Neural crest cell (in vitro differentiated cells): ENCODE results near the gene GLRA2. TPM values are rescaled to one million over a fixed set of nuclear protein-coding genes. Genes with fewer than 3 reads are reported as not detected.

ENCODE experiments used
- DNase-seq: peaks from one replicate; pipeline ENCODE4 v3.0.0; 2021; ENCODE audit warnings: low read depth, mixed read lengths, low spot score
- H3K27ac Mint-ChIP-seq: one replicate; pipeline ENCODE4 v1.8.0; 2021; ENCODE audit warnings: mild to moderate bottlenecking, mixed read lengths; ENCODE audit not compliant: unreplicated experiment
- H3K27me3 Mint-ChIP-seq: 2 replicates; pipeline ENCODE4 v1.8.0; 2021; ENCODE audit warnings: low read depth, mild to moderate bottlenecking, mixed read lengths
- H3K36me3 Mint-ChIP-seq: 2 replicates; pipeline ENCODE4 v1.8.0; 2021; ENCODE audit warnings: low read depth, mild to moderate bottlenecking, mixed read lengths
- H3K4me1 Mint-ChIP-seq: 2 replicates; pipeline ENCODE4 v1.8.0; 2021; ENCODE audit warnings: mixed read lengths
- H3K4me3 Mint-ChIP-seq: one replicate; pipeline ENCODE4 v1.8.0; 2021; ENCODE audit warnings: mild to moderate bottlenecking, mixed read lengths
- H3K9me3 Mint-ChIP-seq: 2 replicates; pipeline ENCODE4 v1.8.0; 2021; ENCODE audit warnings: mixed read lengths
- total RNA-seq: library from RNA; stranded (reverse); gene quantifications from 2 replicates; pipeline ENCODE4 v1.2.1, GENCODE V29; 2021
- TF ChIP-seq, protein P1 (sequence below): fragments of 200-600 bp; sonication (generic); conservative IDR thresholded peaks from 2 replicates; pipeline ENCODE4 v1.5.0; 2021; ENCODE audit warnings: antibody characterized with exemption, mild to moderate bottlenecking

GLRA2 gene
- total RNA-seq, 1 donor from 2014 or later: 1.3 TPM

DNA sequence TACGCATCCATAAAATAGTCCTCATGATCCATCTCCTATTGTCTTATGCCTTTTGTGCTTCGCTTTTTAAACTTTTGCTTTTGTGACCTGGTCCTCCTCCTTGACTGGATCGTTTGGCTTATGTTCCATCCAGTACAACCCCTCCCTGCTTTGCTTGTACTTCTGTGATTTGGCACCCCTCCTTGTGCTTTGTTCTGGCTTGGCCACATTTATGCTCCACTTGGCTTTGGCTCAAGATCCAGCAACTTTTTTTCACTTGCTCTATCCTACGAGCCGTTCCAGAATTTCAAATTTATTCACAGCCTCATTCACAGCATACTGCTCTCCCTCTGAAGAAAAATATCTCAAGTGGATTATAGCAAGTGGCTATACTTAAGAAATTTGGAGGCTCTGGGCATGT lies 28.0 kb upstream of the GLRA2 start:
- Mint-ChIP-seq H3K27me3 (no peaks in the 10 kb centered on the region), H3K4me1 (no peaks in the 10 kb centered on the region), H3K36me3 (no peaks in the 10 kb centered on the region), H3K4me3 (no peak overlapping the region), H3K27ac (no peak overlapping the region), H3K9me3 (peaks cover 6% of the 10 kb centered on the region)
- TF ChIP-seq, protein P1, sequence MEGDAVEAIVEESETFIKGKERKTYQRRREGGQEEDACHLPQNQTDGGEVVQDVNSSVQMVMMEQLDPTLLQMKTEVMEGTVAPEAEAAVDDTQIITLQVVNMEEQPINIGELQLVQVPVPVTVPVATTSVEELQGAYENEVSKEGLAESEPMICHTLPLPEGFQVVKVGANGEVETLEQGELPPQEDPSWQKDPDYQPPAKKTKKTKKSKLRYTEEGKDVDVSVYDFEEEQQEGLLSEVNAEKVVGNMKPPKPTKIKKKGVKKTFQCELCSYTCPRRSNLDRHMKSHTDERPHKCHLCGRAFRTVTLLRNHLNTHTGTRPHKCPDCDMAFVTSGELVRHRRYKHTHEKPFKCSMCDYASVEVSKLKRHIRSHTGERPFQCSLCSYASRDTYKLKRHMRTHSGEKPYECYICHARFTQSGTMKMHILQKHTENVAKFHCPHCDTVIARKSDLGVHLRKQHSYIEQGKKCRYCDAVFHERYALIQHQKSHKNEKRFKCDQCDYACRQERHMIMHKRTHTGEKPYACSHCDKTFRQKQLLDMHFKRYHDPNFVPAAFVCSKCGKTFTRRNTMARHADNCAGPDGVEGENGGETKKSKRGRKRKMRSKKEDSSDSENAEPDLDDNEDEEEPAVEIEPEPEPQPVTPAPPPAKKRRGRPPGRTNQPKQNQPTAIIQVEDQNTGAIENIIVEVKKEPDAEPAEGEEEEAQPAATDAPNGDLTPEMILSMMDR: no peak
- DNase-seq: no peak

DNA sequence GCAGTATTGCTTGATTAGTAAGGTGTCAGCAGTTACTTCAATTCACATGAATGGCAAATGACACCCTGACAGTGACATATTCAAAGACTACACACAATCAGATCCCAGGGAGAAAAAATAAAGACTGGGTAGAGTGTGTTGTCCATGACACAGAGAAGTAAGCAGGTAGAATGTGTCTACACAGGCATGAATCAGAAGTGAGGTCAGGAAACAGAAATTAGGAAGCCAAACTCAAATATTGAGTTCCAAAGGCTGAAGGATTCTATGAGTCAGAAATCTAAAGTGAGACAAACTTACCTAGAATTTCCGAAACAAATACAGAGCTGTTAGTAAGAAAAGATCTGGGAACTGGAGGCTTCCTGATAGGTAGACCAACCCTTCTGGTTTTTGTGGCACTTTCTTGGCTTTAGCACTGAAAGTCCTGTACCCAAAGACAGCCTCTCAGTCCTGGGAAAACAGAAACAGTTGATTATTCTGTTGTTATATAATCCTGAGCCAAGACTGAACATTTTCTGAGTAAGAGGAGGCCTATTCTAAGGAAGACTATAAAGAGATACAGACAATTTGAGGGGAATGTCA lies 24.3 kb upstream of the GLRA2 start:
- Mint-ChIP-seq H3K4me1 (no peaks in the 10 kb centered on the region), H3K36me3 (no peaks in the 10 kb centered on the region), H3K27ac (no peak overlapping the region), H3K9me3 (peaks cover 4% of the 10 kb centered on the region), H3K4me3 (no peak overlapping the region), H3K27me3 (no peaks in the 10 kb centered on the region)
- TF ChIP-seq, protein P1: no peak
- no peak for DNase-seq

DNA sequence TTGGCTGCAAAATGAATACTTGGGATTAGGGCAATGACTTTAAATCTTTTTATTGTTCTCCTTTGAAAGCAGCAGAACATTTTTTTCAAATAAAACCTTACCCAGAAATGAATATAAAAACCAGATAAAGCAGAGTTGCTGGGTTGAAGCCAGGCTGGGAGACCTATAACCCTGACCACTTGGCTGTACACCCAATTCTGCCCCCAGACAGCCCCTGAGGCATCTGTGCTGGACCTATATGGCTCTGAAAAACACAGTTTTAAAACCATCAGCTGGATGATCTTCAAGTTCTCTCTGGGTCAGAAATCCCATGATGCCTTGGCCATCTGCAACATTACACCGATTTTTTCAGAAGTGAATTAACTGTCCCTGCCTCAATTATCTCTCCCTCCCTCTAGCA lies 23.7 kb upstream of the GLRA2 start:
- no peaks in the 10 kb centered on the region for H3K27me3 Mint-ChIP-seq
- TF ChIP-seq, protein P1: no peak
- no peak overlapping the region for H3K4me3 Mint-ChIP-seq
- H3K27ac Mint-ChIP-seq: no peak overlapping the region
- H3K4me1 Mint-ChIP-seq: no peaks in the 10 kb centered on the region
- peaks cover 4% of the 10 kb centered on the region for H3K9me3 Mint-ChIP-seq
- no peak for DNase-seq
- no peaks in the 10 kb centered on the region for H3K36me3 Mint-ChIP-seq

DNA sequence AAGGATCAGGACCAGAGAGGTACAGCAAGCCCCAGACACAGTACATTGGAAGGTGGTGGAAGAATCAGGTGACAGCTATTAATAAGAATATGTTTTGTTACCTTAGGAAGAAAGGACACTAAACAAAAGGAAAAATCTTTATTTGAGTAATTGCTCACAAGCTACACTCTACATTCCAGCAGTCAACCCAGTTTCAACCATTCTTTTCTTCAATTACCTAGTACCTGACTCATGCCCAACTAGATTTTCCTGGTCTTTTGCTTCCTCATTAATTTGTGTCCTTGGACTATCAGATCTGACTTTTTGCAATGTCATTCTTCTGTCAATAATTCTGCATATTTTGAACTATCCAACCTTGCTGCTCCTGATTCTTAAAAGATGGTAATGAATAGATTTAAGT lies 22.5 kb upstream of the GLRA2 start:
- Mint-ChIP-seq H3K4me3 (no peak overlapping the region), H3K36me3 (no peaks in the 10 kb centered on the region), H3K27me3 (no peaks in the 10 kb centered on the region), H3K4me1 (no peaks in the 10 kb centered on the region), H3K9me3 (peaks cover under 1% of the 10 kb centered on the region), H3K27ac (no peak overlapping the region)
- TF ChIP-seq, protein P1: no peak
- DNase-seq: no peak

DNA sequence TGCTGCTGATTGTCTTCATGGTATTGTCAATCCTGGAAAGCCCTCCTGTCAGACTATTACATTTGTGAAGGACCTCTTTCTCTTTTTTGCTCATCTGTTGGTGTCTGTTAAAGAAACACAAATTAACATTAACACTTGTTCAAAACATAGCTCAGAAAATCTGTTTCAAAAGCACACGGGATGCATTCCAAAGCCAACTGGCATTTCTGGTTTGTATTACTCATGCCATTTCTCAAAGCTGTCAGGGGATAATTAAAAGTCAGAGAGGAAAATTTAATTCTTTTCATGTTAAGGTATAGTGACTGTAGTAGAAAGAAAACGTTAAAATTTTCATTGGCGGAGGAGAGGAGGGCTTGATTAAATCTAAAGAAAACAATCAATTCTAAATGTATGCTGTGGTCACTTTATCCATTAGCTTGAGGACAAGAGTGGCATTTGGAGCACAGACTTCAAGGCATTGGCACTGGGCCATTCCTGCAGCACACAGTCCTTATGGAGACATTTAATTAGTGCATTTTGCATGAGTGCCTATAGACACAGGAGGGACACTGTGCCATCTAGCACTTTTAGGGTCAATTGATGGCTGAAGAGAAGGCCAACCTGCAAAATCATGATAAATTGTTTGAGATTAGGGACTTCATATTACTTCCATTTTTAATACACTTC lies 21.2 kb upstream of the GLRA2 start:
- Mint-ChIP-seq H3K4me1 (no peaks in the 10 kb centered on the region), H3K27me3 (no peaks in the 10 kb centered on the region), H3K4me3 (no peak overlapping the region), H3K27ac (no peak overlapping the region), H3K36me3 (no peaks in the 10 kb centered on the region), H3K9me3 (peaks cover 6% of the 10 kb centered on the region)
- TF ChIP-seq, protein P1: no peak
- no peak for DNase-seq
